Ectodermal cell (in vitro differentiated cells): ENCODE results near the gene AK1.

Experiments
- H3K27ac ChIP-seq: 2 replicates; pipeline ENCODE4 v1.7.0; 2013; ENCODE audit warnings: mild to moderate bottlenecking, low read depth, low read length; ENCODE audit not compliant: insufficient read depth, poor library complexity, severe bottlenecking
- H3K27me3 ChIP-seq: 2 replicates; pipeline ENCODE4 v1.7.0; 2013; ENCODE audit warnings: mild to moderate bottlenecking, low read length; ENCODE audit not compliant: insufficient read depth, control insufficient read depth, poor library complexity, severe bottlenecking
- H3K36me3 ChIP-seq: one replicate; pipeline ENCODE4 v1.7.0; 2013; ENCODE audit warnings: low read length; ENCODE audit not compliant: control insufficient read depth, insufficient read depth
- H3K4me1 ChIP-seq: one replicate; pipeline ENCODE4 v1.7.0; 2013; ENCODE audit warnings: low read length; ENCODE audit not compliant: control insufficient read depth, insufficient read depth
- H3K4me3 ChIP-seq: 2 replicates; pipeline ENCODE4 v1.7.0; 2013; ENCODE audit warnings: low read depth, low read length, control low read depth; ENCODE audit not compliant: insufficient read depth
- H3K9me3 ChIP-seq: 2 replicates; pipeline ENCODE4 v1.7.0; 2013; ENCODE audit warnings: mild to moderate bottlenecking, low read length, moderate library complexity; ENCODE audit not compliant: control insufficient read depth
- WGBS, 2 experiments: methylation state at CpG; one replicate each; pipeline ENCODE4 v1.1.7; 2013; ENCODE audit warnings: missing lambda C conversion rate in 2 of 2; 5-methylcytosine and 5-hydroxymethylcytosine counted together

Gene AK1

GRCh38 chr9:127817881-127818434 is 59.5 kb downstream of the AK1 start:
- H3K4me3 ChIP-seq, result no peak overlapping the region
- no peaks in the 10 kb centered on the region for H3K27me3 ChIP-seq
- peaks cover 8% of the 10 kb centered on the region for H3K36me3 ChIP-seq
- no peak overlapping the region for H3K27ac ChIP-seq
- WGBS, 2 experiments, result 94 to 96% methylated on average over 17 of the region's 17 CpGs
- H3K4me1 ChIP-seq, result no peaks in the 10 kb centered on the region
- H3K9me3 ChIP-seq, result no peaks in the 10 kb centered on the region

DNA sequence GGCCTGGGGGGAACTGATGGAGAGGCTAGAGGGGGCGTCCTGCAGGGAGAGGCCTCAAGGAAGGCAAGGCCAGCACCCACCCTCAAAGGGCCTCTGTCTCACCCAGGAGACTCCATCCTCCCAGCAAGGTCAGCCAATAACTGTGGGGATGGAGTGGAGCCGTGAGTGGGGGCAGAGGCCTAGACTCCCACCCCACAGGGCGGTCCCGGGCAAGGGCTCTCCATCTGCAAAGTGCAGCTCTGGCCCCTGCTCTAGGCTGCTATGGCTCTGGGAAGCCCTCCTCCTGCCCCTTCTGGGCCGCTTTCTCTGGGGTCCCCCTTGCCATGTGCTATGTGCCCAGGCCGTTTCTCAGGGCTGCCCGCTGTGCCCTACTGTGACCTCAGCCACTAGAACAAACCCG is 60.7 kb downstream of the AK1 start:
- Histone ChIP-seq H3K36me3 (peaks cover 10% of the 10 kb centered on the region), H3K4me3 (no peak overlapping the region), H3K4me1 (no peaks in the 10 kb centered on the region), H3K27ac (no peak overlapping the region), H3K9me3 (no peaks in the 10 kb centered on the region), H3K27me3 (no peaks in the 10 kb centered on the region)
- 91 to 92% methylated on average over 8 of the region's 8 CpGs for WGBS, 2 experiments
